ENCODE data around the gene KCNG2.

The KCNG2 gene

DNA sequence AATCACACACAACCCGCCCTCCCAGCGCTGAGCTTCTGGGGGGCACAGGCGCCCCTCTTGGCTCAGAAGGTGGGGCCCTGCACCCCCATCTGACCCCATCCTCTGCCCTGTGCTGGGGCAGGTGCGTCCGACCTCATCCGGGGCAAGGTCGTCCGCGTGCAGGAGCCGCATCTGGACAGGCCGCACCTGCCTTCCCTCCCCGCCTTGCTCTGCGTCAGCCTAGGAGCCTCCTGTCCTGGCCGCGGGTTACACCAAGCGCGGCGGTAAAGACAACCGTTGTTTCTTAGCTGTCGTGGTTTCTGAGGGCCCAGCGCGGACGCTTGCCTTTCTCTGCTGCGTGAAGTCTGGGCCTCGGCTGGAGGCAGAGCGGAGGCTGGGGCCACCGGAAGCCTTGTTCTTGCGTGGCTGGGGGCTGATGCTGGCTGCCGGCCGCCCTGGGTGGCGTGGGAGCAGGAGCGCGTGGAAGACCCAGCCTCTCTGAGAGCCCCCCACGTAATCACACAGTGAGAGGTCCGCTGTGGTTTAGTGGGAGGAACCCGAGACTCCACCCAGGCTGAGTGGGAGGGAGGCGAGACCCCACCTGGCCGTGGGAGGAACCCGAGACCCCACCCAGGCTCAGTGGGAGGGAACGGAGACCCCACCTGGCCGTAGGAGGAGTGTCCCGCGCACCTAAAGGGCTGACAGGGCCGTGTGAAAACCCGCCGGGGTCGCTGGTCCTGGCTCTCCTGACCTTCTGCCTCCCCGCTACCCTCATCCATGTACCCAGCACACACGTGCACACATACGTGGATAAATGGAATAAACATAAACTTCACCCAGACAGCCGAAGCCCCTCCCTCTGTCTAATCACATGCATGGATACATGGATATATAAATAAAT, 51.8 kb downstream of the KCNG2 start:
- WGBS, 2 experiments (ENCODE audit: insufficient coverage in 2 of 2) = 87 to 92% methylated on average over 40 to 47 of the region's 51 CpGs
- Histone ChIP-seq H3K27ac (ENCODE audit: low read depth, low read length, severe bottlenecking) (no peak overlapping the region), H3K4me3 (ENCODE audit: extremely low read depth, insufficient read depth, low read length, poor library complexity, severe bottlenecking) (no peak overlapping the region)

DNA sequence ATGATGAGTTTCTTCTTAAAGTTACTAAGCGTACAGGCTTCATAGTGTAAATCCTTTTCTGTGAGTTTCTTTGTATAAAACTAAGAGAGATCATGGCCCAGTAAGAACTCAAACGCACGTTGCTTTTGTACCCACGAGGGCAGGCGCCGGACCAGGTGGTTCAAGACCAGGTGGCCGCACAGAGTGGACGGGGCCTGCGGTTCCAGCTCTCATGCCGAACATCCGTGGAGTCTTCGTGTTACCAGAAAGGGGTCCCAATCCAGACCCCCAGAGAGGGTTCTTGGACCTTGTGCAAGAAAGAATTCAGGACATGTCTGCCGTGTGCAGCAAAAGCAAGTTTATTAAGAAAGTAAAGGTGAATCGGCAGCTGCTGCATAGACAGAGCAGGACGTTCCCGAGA, 53.0 kb downstream of the KCNG2 start:
- H3K36me3 ChIP-seq (ENCODE audit: control insufficient read depth, insufficient read depth, low read length) = no peaks in the 10 kb centered on the region
- H3K4me1 ChIP-seq (ENCODE audit: control insufficient read depth, insufficient read depth, low read length, poor library complexity, severe bottlenecking) = peaks cover 5% of the 10 kb centered on the region
- no peaks in the 10 kb centered on the region for H3K9me3 ChIP-seq (ENCODE audit: control insufficient read depth, low read length)
- no peak overlapping the region for H3K27ac ChIP-seq (ENCODE audit: low read depth, low read length, severe bottlenecking)
- WGBS, 2 experiments (ENCODE audit: insufficient coverage in 2 of 2) = 93 to 96% methylated on average over 13 to 16 of the region's 16 CpGs
- no peak overlapping the region for H3K4me3 ChIP-seq (ENCODE audit: extremely low read depth, insufficient read depth, low read length, poor library complexity, severe bottlenecking)

More for the DNA sequence above, 51.8 kb downstream of the KCNG2 start:
- Histone ChIP-seq H3K36me3 (ENCODE audit: control insufficient read depth, insufficient read depth, low read length) (no peaks in the 10 kb centered on the region), H3K9me3 (ENCODE audit: control insufficient read depth, low read length) (no peaks in the 10 kb centered on the region), H3K4me1 (ENCODE audit: control insufficient read depth, insufficient read depth, low read length, poor library complexity, severe bottlenecking) (peaks cover 5% of the 10 kb centered on the region)

DNA sequence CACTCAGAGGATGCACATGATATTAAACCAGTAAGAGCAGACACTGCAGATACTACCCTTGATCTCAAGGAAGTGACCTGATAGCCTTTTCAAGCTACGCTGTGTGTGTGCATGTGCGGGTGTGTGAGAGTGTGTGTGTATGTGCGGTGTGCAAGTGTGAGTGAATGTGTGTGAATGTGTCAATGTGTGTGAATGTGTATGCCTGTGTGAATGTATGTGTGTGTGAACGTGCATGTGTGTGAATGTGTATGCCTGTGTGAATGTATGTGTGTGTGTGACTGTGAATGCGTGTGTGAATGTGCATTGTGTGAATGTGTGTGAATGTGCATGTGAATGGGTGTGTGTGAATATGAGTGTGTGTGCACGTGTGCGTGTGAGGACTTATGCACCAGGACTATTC, 53.8 kb downstream of the KCNG2 start:
- Histone ChIP-seq H3K36me3 (ENCODE audit: control insufficient read depth, insufficient read depth, low read length) (no peaks in the 10 kb centered on the region), H3K9me3 (ENCODE audit: control insufficient read depth, low read length) (no peaks in the 10 kb centered on the region), H3K4me3 (ENCODE audit: extremely low read depth, insufficient read depth, low read length, poor library complexity, severe bottlenecking) (no peak overlapping the region), H3K27ac (ENCODE audit: low read depth, low read length, severe bottlenecking) (no peak overlapping the region), H3K4me1 (ENCODE audit: control insufficient read depth, insufficient read depth, low read length, poor library complexity, severe bottlenecking) (peaks cover 5% of the 10 kb centered on the region)
- 87 to 91% methylated on average over 7 of the region's 7 CpGs for WGBS, 2 experiments (ENCODE audit: insufficient coverage in 2 of 2)

DNA sequence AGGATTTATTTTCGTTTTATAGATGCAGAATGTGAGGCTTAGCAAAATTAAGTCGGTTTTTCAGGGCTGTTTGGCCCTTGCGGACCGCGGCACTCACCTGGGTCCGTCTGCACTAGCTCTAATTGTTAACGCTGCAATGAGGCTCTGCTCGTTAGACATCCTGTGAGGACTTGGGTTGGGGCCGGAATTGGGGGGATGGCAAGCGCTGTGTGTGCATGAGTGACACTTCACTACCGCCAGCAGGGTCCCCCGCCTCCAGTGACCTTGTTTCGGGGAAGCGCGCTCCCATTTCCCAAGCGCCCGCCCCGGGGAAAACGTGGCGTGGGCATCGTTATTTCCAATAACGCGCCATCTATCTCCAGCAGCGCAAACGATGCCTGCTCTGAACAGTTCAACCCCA, 54.2 kb downstream of the KCNG2 start:
- no peak overlapping the region for H3K27ac ChIP-seq (ENCODE audit: low read depth, low read length, severe bottlenecking)
- H3K9me3 ChIP-seq (ENCODE audit: control insufficient read depth, low read length) = no peaks in the 10 kb centered on the region
- 90 to 94% methylated on average over 23 to 24 of the region's 25 CpGs for WGBS, 2 experiments (ENCODE audit: insufficient coverage in 2 of 2)
- H3K4me1 ChIP-seq (ENCODE audit: control insufficient read depth, insufficient read depth, low read length, poor library complexity, severe bottlenecking) = peaks cover 5% of the 10 kb centered on the region
- H3K36me3 ChIP-seq (ENCODE audit: control insufficient read depth, insufficient read depth, low read length) = no peaks in the 10 kb centered on the region
- no peak overlapping the region for H3K4me3 ChIP-seq (ENCODE audit: extremely low read depth, insufficient read depth, low read length, poor library complexity, severe bottlenecking)

DNA sequence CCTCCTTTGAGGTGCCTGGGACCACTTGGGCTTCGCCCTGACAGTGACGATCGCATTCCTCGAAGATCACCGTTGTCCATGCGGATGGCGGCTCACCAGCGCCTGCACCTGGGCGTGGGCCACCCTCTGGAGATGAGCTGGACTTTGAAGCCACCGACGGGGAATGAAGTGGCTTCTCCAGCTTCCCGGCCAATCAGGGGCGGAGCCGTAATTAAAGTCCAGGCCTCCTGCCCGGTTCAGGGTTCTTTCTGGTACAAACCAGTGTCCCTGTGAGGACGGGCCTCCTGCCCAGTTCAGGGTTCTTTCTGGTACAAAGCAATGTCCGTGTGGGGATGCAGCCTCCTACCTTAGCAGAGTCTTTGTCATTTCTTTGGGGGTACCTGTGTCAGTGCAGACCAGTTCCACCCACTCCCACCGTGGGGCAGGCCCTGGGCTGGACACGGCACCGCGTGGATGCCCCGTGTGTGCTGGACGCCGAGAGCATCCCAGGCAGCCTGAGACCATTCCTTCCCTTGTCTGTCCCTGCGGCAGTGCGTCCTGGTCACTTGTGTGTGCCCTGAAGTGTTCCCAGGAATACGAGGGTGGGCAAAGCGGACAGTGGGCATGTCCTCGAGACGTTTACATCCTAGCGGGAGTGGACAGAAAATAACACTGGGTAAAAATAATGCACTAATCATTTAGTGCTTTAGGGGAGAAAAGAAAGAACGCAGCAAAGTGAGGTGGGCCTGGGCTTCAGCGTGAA, 55.0 kb downstream of the KCNG2 start:
- H3K9me3 ChIP-seq (ENCODE audit: control insufficient read depth, low read length) = no peaks in the 10 kb centered on the region
- WGBS, 2 experiments (ENCODE audit: insufficient coverage in 2 of 2) = 91 to 94% methylated on average over 33 of the region's 33 CpGs
- H3K36me3 ChIP-seq (ENCODE audit: control insufficient read depth, insufficient read depth, low read length) = no peaks in the 10 kb centered on the region
- H3K4me1 ChIP-seq (ENCODE audit: control insufficient read depth, insufficient read depth, low read length, poor library complexity, severe bottlenecking) = peaks cover 5% of the 10 kb centered on the region
- H3K27ac ChIP-seq (ENCODE audit: low read depth, low read length, severe bottlenecking) = no peak overlapping the region
- H3K4me3 ChIP-seq (ENCODE audit: extremely low read depth, insufficient read depth, low read length, poor library complexity, severe bottlenecking) = no peak overlapping the region

DNA sequence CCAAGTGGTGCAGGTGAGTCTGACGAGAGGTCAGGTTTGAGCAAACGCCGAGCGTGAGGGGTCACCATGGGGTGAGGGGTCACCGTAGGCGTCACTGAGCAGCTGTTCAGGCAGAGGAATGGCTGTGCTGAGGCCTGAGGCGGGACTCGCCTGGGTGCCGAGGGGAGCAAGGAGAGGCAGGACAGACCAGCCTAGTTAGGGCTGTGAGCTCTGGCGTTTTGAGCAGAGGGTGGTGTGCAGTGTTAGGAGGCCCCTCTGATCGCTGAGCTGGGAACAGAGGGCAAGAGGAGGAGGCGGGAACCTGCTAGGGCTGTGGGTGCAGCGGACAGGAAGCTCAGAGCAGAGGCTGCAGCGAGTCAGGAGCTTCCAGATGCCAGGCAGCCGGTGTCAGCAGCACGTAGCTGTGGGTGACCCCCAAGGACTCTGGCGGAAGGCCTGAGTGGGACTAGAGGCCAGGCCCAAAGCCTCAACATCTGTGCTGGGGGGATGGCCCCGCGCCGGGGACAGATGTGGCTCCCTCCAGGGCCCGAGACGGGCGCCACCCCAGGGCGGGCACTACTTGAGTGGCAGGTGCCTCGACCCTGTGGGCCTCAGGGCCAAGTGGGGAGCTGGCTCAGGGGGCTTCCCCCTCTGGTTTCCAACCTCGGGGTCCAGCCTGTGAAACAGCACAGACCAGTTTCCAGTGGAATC, 55.7 kb downstream of the KCNG2 start:
- H3K4me1 ChIP-seq (ENCODE audit: control insufficient read depth, insufficient read depth, low read length, poor library complexity, severe bottlenecking) = peaks cover 5% of the 10 kb centered on the region
- no peaks in the 10 kb centered on the region for H3K9me3 ChIP-seq (ENCODE audit: control insufficient read depth, low read length)
- 80 to 83% methylated on average over 21 to 24 of the region's 26 CpGs for WGBS, 2 experiments (ENCODE audit: insufficient coverage in 2 of 2)
- H3K27ac ChIP-seq (ENCODE audit: low read depth, low read length, severe bottlenecking) = no peak overlapping the region
- H3K4me3 ChIP-seq (ENCODE audit: extremely low read depth, insufficient read depth, low read length, poor library complexity, severe bottlenecking) = no peak overlapping the region
- no peaks in the 10 kb centered on the region for H3K36me3 ChIP-seq (ENCODE audit: control insufficient read depth, insufficient read depth, low read length)

DNA sequence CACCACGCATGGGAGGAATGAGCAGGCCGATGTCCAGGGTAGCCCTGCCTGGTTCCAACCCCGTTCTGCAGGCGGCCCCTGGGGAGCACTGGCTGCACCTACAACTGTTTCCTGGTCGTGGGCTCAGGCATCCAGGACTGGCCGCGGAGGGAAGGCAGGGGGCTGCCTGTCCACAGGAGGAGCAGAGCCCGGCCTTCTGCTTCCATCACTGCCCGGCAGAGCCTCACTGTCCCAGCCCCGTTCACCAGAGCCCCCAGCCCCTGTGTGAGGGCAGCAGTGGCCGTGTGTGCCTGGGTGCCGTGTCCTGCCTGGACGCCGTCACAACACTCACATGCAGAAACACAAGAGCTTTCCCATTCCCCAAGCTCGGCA, 56.2 kb downstream of the KCNG2 start:
- Histone ChIP-seq H3K9me3 (ENCODE audit: control insufficient read depth, low read length) (no peaks in the 10 kb centered on the region), H3K27ac (ENCODE audit: low read depth, low read length, severe bottlenecking) (no peak overlapping the region), H3K4me3 (ENCODE audit: extremely low read depth, insufficient read depth, low read length, poor library complexity, severe bottlenecking) (no peak overlapping the region), H3K36me3 (ENCODE audit: control insufficient read depth, insufficient read depth, low read length) (no peaks in the 10 kb centered on the region), H3K4me1 (ENCODE audit: control insufficient read depth, insufficient read depth, low read length, poor library complexity, severe bottlenecking) (peaks cover 5% of the 10 kb centered on the region)
- 85 to 93% methylated on average over 10 to 13 of the region's 15 CpGs for WGBS, 2 experiments (ENCODE audit: insufficient coverage in 2 of 2)

DNA sequence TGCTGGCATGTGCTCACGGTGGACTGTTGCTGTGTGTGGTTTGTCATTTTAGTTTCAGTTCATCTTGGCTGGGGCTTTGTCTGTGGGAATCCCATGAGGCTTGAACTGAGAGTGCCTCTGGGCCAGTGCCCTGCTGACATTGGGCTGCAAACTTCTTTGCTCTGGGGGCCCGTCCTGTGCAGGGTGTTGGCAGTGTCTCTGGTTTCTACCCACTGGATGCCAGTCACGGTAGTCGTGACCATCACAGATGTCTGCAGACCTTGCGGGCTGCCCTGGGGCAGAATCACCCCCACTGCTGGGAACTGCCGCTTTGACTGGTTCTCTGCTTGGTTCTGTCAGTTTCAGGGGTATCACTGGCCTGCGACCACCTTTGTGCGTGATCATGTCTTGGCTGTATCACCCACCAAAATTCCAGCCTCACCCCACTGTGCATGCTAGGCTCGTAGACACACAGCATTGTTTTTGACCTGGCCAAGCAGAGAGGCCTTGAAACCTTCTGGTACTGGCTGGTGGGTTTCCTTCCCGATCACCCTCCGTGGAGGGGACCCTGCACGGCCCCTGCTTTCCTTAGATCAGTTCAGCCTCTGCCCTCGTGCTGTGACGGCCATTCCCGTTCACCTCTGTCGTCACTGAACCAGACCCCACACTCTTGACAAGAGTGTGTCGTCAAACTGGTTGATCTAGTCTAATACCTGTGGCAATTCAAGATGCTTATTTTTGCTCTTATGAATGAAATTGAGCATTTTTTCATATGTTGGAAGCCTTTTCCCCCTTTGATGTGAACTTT, 57.6 kb downstream of the KCNG2 start:
- H3K36me3 ChIP-seq (ENCODE audit: control insufficient read depth, insufficient read depth, low read length) = no peaks in the 10 kb centered on the region
- no peak overlapping the region for H3K27ac ChIP-seq (ENCODE audit: low read depth, low read length, severe bottlenecking)
- no peaks in the 10 kb centered on the region for H3K9me3 ChIP-seq (ENCODE audit: control insufficient read depth, low read length)
- 89 to 92% methylated on average over 14 to 15 of the region's 17 CpGs for WGBS, 2 experiments (ENCODE audit: insufficient coverage in 2 of 2)
- H3K4me3 ChIP-seq (ENCODE audit: extremely low read depth, insufficient read depth, low read length, poor library complexity, severe bottlenecking) = no peak overlapping the region
- peaks cover 5% of the 10 kb centered on the region for H3K4me1 ChIP-seq (ENCODE audit: control insufficient read depth, insufficient read depth, low read length, poor library complexity, severe bottlenecking)

DNA sequence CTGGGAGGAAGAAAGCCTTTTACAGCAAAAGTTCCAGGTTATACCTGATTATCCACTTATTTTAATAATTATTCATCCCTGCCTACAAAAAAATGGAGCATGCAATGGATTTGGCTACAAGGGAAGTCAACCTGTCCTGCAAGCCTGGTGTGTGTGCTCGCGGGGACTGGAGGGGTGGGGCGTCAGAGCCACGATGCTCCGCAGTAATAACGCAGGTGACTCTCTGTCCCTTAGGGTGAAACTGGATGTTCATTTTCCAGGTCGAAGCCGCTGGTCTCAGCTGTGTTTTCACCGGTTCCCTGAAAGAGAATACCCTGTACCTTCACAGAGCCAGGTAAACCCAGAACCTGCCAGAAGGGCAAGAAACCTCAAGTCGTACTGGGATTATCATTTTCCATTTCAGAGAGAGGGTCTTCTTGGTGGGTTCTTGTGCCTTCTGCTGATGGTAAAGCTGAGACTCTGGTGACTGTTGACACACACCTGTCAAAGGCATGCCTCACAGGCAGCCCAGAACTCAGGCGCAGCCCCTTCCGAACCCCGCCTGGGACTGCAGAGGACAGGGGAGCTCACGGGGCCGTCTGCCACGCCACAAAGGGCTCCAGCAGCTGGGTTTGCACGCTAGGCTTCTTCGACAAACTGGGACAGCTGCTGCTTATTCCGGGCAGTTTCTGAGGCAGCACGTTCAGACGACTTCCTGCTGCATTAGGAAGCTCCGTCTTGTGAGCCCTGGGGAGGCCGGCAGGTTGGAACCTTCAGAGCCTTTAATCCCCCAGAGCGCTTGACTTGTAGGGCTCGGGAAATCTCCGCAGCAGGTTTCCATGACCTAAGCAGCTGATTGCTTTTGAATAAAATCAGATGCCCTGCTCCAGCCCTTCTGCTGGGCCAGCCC, 58.6 kb downstream of the KCNG2 start:
- no peak overlapping the region for H3K27ac ChIP-seq (ENCODE audit: low read depth, low read length, severe bottlenecking)

More for the DNA sequence above, 58.6 kb downstream of the KCNG2 start:
- Histone ChIP-seq H3K4me3 (ENCODE audit: extremely low read depth, insufficient read depth, low read length, poor library complexity, severe bottlenecking) (no peak overlapping the region), H3K9me3 (ENCODE audit: control insufficient read depth, low read length) (no peaks in the 10 kb centered on the region), H3K4me1 (ENCODE audit: control insufficient read depth, insufficient read depth, low read length, poor library complexity, severe bottlenecking) (peaks cover 5% of the 10 kb centered on the region), H3K36me3 (ENCODE audit: control insufficient read depth, insufficient read depth, low read length) (no peaks in the 10 kb centered on the region)
- WGBS, 2 experiments (ENCODE audit: insufficient coverage in 2 of 2) = 43 to 53% methylated on average over 23 to 26 of the region's 26 CpGs

All from mesodermal cell (in vitro differentiated cells).